ENCODE measurements around the gene MKLN1. TPM values are rescaled to one million over a fixed set of nuclear protein-coding genes. Genes with fewer than 3 reads are reported as not detected.

MKLN1 gene
- total and polyA plus RNA-seq, 2 experiments from 2014 or later = 33.8 to 59.3 TPM

DNA sequence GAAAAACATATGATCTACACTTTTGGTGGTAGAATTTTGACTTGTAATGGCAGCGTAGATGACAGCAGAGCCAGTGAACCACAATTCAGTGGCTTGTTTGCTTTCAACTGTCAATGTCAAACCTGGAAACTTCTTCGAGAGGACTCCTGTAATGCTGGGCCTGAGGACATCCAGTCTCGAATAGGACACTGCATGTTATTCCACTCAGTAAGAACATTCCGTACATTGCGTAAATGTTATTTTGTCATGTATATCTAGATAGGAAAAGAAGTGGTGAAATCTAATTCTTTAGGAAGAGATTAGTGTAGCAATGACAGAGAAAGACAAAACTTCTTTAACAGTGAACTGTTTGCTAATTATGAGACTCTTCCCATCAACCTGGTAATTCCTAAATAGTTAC, 115.8 kb downstream of the MKLN1 start:
- Histone ChIP-seq H4K20me1 (ENCODE audit: insufficient read depth, poor library complexity, severe bottlenecking) (no peaks in the 10 kb centered on the region), H3K36me3 (replicated peaks; ENCODE audit: insufficient read depth, low read depth) (no peaks in the 10 kb centered on the region), H2AFZ (no peak overlapping the region), H3K4me1 (ENCODE audit: insufficient read depth) (no peaks in the 10 kb centered on the region), H3K4me3 (no peak overlapping the region), H3K79me2 (no peaks in the 10 kb centered on the region), H3K27ac (peak overlapping the region; percentile 64), H3K27me3 (no peaks in the 10 kb centered on the region), H3K9me2 (replicated peaks; ENCODE audit: insufficient read depth) (no peaks in the 10 kb centered on the region), H3K4me2 (no peak overlapping the region), H3K9me3 (ENCODE audit: low read depth) (no peaks in the 10 kb centered on the region)
- DNase-seq (ENCODE audit: low spot score) = peak; percentile 7
- 88% methylated on average over 5 of the region's 5 CpGs for WGBS (ENCODE audit: low lambda C conversion rate, missing lambda C conversion rate)
- no peak for TF ChIP-seq EZH2phosphoT487 (IDR thresholded peaks at IDR 0.05; ENCODE audit: low read depth, severe bottlenecking, unreplicated experiment)
- TF ChIP-seq EZH2 (IDR thresholded peaks at IDR 0.05; ENCODE audit: borderline replicate concordance) = no peak
- TF ChIP-seq, protein P1, sequence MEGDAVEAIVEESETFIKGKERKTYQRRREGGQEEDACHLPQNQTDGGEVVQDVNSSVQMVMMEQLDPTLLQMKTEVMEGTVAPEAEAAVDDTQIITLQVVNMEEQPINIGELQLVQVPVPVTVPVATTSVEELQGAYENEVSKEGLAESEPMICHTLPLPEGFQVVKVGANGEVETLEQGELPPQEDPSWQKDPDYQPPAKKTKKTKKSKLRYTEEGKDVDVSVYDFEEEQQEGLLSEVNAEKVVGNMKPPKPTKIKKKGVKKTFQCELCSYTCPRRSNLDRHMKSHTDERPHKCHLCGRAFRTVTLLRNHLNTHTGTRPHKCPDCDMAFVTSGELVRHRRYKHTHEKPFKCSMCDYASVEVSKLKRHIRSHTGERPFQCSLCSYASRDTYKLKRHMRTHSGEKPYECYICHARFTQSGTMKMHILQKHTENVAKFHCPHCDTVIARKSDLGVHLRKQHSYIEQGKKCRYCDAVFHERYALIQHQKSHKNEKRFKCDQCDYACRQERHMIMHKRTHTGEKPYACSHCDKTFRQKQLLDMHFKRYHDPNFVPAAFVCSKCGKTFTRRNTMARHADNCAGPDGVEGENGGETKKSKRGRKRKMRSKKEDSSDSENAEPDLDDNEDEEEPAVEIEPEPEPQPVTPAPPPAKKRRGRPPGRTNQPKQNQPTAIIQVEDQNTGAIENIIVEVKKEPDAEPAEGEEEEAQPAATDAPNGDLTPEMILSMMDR (IDR thresholded peaks at IDR 0.05; ENCODE audit: poor library complexity) = no peak

DNA sequence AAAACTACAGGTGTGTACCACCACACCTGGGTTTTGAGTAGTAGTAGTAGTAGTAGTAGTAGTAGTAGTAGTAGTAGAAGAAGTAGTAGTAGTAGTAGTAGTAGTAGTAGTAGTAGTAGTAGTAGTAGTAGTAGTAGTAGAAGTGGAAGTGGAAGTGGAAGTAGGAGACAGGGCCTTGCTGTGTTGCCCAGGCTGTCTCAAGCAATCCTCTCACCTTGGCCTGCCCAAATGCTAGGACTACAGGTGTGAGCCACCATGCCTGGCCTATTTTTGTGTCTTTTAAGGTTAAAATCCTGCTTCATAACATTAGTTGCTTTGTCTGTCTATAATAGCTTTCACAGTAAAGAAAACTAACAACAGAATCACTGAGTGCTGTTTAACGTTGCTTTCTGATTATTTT, 117.0 kb downstream of the MKLN1 start:
- H3K4me1 ChIP-seq (ENCODE audit: insufficient read depth) = no peaks in the 10 kb centered on the region
- TF ChIP-seq, protein P1 (IDR thresholded peaks at IDR 0.05; ENCODE audit: poor library complexity) = no peak
- TF ChIP-seq EZH2 (IDR thresholded peaks at IDR 0.05; ENCODE audit: borderline replicate concordance) (no peak), EZH2phosphoT487 (IDR thresholded peaks at IDR 0.05; ENCODE audit: low read depth, severe bottlenecking, unreplicated experiment) (no peak)
- no peak for DNase-seq (ENCODE audit: low spot score)
- no peaks in the 10 kb centered on the region for H3K9me2 ChIP-seq (replicated peaks; ENCODE audit: insufficient read depth)
- no peak overlapping the region for H3K4me2 ChIP-seq
- H3K27ac ChIP-seq = no peak overlapping the region
- no peaks in the 10 kb centered on the region for H3K9me3 ChIP-seq (ENCODE audit: low read depth)
- H3K27me3 ChIP-seq = no peaks in the 10 kb centered on the region
- H2AFZ ChIP-seq = no peak overlapping the region
- no peaks in the 10 kb centered on the region for H3K79me2 ChIP-seq
- H3K4me3 ChIP-seq = no peak overlapping the region
- no peaks in the 10 kb centered on the region for H3K36me3 ChIP-seq (replicated peaks; ENCODE audit: insufficient read depth, low read depth)
- no peaks in the 10 kb centered on the region for H4K20me1 ChIP-seq (ENCODE audit: insufficient read depth, poor library complexity, severe bottlenecking)
- 93% methylated on average over 1 of the region's 1 CpG for WGBS (ENCODE audit: low lambda C conversion rate, missing lambda C conversion rate)

DNA sequence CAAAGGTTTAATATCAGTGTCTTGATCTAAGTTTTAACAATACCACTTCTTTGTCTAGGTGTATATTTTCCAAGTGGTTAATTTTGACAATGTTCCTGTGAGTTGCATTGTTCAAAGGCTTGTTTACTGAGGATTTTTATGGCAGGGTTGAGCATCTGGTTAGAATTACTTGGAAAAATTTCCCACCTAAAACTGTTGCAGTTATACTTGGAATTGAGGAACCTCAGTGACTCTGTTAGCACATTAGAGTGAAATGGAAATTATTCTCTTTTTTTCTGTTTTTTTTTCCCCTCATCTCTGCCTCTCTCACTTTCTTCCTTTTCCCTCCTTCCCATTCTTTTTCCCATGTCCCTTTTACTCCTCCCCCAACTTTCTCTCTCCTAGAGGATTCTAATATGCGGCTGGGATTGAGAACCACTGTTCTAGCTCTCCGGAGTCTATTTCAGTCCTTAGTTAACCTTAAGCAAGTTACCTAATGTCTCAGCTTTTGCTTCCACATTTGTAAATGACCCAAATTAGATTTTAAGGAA, 121.8 kb downstream of the MKLN1 start:
- Histone ChIP-seq H3K9me3 (ENCODE audit: low read depth) (no peaks in the 10 kb centered on the region), H3K4me2 (no peak overlapping the region), H3K4me3 (no peak overlapping the region), H2AFZ (no peak overlapping the region), H3K9me2 (replicated peaks; ENCODE audit: insufficient read depth) (no peaks in the 10 kb centered on the region), H3K36me3 (replicated peaks; ENCODE audit: insufficient read depth, low read depth) (no peaks in the 10 kb centered on the region), H3K4me1 (ENCODE audit: insufficient read depth) (no peaks in the 10 kb centered on the region), H3K27ac (no peak overlapping the region), H3K27me3 (no peaks in the 10 kb centered on the region), H4K20me1 (ENCODE audit: insufficient read depth, poor library complexity, severe bottlenecking) (no peaks in the 10 kb centered on the region), H3K79me2 (no peaks in the 10 kb centered on the region)
- no peak for DNase-seq (ENCODE audit: low spot score)
- 100% methylated on average over 2 of the region's 2 CpGs for WGBS (ENCODE audit: low lambda C conversion rate, missing lambda C conversion rate)
- TF ChIP-seq, protein P1 (IDR thresholded peaks at IDR 0.05; ENCODE audit: poor library complexity) = no peak
- no peak for TF ChIP-seq EZH2phosphoT487 (IDR thresholded peaks at IDR 0.05; ENCODE audit: low read depth, severe bottlenecking, unreplicated experiment)
- TF ChIP-seq EZH2 (IDR thresholded peaks at IDR 0.05; ENCODE audit: borderline replicate concordance) = no peak
